ENCODE data around the gene PCNX1.
"Not testable (repeated sequence)": the region's sequence is repeated elsewhere in the genome, so short reads cannot be mapped to it uniquely, and the experiment has no call there.

The PCNX1 gene

GRCh38 chr14:70915415-70915814 is 8.2 kb downstream of the PCNX1 start:
- no peak for DNase-seq (ENCODE audit: low read depth, low spot score)

GRCh38 chr14:70916300-70916699 is 9.0 kb downstream of the PCNX1 start:
- DNase-seq (ENCODE audit: low read depth, low spot score), result no peak

- no peak for DNase-seq (ENCODE audit: low read depth, low spot score)
Observed at GRCh38 chr14:70916799-70917198, 9.5 kb downstream of the PCNX1 start.

GRCh38 chr14:70917633-70918032 is 10.4 kb downstream of the PCNX1 start:
- no peak for DNase-seq (ENCODE audit: low read depth, low spot score)

- DNase-seq (ENCODE audit: low read depth, low spot score), result no peak
Observed at GRCh38 chr14:70919774-70920173, 12.5 kb downstream of the PCNX1 start.

GRCh38 chr14:70920608-70921007 is 13.3 kb downstream of the PCNX1 start:
- DNase-seq (ENCODE audit: low read depth, low spot score), result no peak

GRCh38 chr14:70921669-70922068 is 14.4 kb downstream of the PCNX1 start:
- no peak for DNase-seq (ENCODE audit: low read depth, low spot score)

- no peak for DNase-seq (ENCODE audit: low read depth, low spot score)
Observed at GRCh38 chr14:70924521-70924920, 17.3 kb downstream of the PCNX1 start.

GRCh38 chr14:70926235-70926830 is 19.1 kb downstream of the PCNX1 start:
- DNase-seq (ENCODE audit: low read depth, low spot score), result no peak

GRCh38 chr14:70931008-70931407 is 23.7 kb downstream of the PCNX1 start:
- DNase-seq (ENCODE audit: low read depth, low spot score), result no peak

- DNase-seq (ENCODE audit: low read depth, low spot score), result no peak
Observed at GRCh38 chr14:70934084-70934483, 26.8 kb downstream of the PCNX1 start.

- no peak for DNase-seq (ENCODE audit: low read depth, low spot score)
Observed at GRCh38 chr14:70934502-70935134, 27.4 kb downstream of the PCNX1 start.

- DNase-seq (ENCODE audit: low read depth, low spot score), result no peak
Observed at GRCh38 chr14:70935135-70935534, 27.9 kb downstream of the PCNX1 start.

GRCh38 chr14:70939693-70940092 is 32.4 kb downstream of the PCNX1 start:
- DNase-seq (ENCODE audit: low read depth, low spot score), result not testable (repeated sequence)

- DNase-seq (ENCODE audit: low read depth, low spot score), result peak; percentile 45
Observed at GRCh38 chr14:70941637-70942341, 34.5 kb downstream of the PCNX1 start.

GRCh38 chr14:70942342-70942706 is 35.1 kb downstream of the PCNX1 start:
- DNase-seq (ENCODE audit: low read depth, low spot score), result no peak

GRCh38 chr14:70942721-70943120 is 35.5 kb downstream of the PCNX1 start:
- not testable (repeated sequence) for DNase-seq (ENCODE audit: low read depth, low spot score)

GRCh38 chr14:70943838-70944237 is 36.6 kb downstream of the PCNX1 start:
- no peak for DNase-seq (ENCODE audit: low read depth, low spot score)

GRCh38 chr14:70947739-70948138 is 40.5 kb downstream of the PCNX1 start:
- no peak for DNase-seq (ENCODE audit: low read depth, low spot score)

GRCh38 chr14:70952485-70952884 is 45.2 kb downstream of the PCNX1 start:
- DNase-seq (ENCODE audit: low read depth, low spot score), result no peak

GRCh38 chr14:70954068-70954467 is 46.8 kb downstream of the PCNX1 start:
- DNase-seq (ENCODE audit: low read depth, low spot score), result no peak

GRCh38 chr14:70955543-70956480 is 48.6 kb downstream of the PCNX1 start:
- no peak for DNase-seq (ENCODE audit: low read depth, low spot score)
